B cell (primary cell): ENCODE measurements around the gene RNF224. TPM values are rescaled to one million over a fixed set of nuclear protein-coding genes. Genes with fewer than 3 reads are reported as not detected.

Experiments used
- ATAC-seq: fragments of 200-7000 bp; cut with Tn5 transposase; one replicate; pipeline ENCODE4 v1.10.0; 2021; ENCODE audit warnings: low read depth, mild to moderate bottlenecking, moderate number of reproducible peaks, moderate library complexity
- CTCF ChIA-PET: fragments of 350-600 bp; sonication (Branson Sonifier 250); formaldehyde crosslinking; loops from one replicate; lab custom pipeline; 2021; ENCODE audit warnings: antibody characterized with exemption, inconsistent platforms; lab: Charles Lee
- POLR2A ChIA-PET: fragments of 350-600 bp; sonication (Branson Sonifier 250); formaldehyde crosslinking; loops from one replicate; lab custom pipeline; 2021; ENCODE audit warnings: antibody characterized with exemption; lab: Charles Lee
- DNase-seq: peaks from one replicate; pipeline ENCODE4 v3.0.0; 2013
- H2AFZ ChIP-seq: 2 replicates; pipeline ENCODE4 v1.6.1; 2012; ENCODE audit warnings: mild to moderate bottlenecking, low read depth, low read length; ENCODE audit not compliant: insufficient read depth, poor library complexity, severe bottlenecking
- H3K27ac ChIP-seq, 2 donors: 1 replicate in 1 of 2; 2 replicates in 1 of 2; pipeline ENCODE4 v1.5.1; 2012 to 2013; ENCODE audit warnings: low read length in 2 of 2, mild to moderate bottlenecking in 2 of 2, moderate library complexity in 1 of 2
- H3K27me3 ChIP-seq, 4 experiments: fragments of 200-600 bp in 1 of 4; sonication (generic) in 1 of 4; replicated peaks in 1 of 4; 1 replicate in 2 of 4; 2 replicates in 2 of 4; pipeline versions ENCODE4 v1.6.1 to v1.7.0; 2013 to 2016; ENCODE audit warnings: low read length in 3 of 4, mild to moderate bottlenecking in 2 of 4, mixed read lengths in 1 of 4, moderate library complexity in 1 of 4; ENCODE audit not compliant: insufficient read depth in 4 of 4, control insufficient read depth in 3 of 4; ENCODE audit errors: control extremely low read depth in 1 of 4
- H3K36me3 ChIP-seq, 2 experiments: replicated peaks in 1 of 2; 1 replicate in 1 of 2; 2 replicates in 1 of 2; pipeline versions ENCODE4 v1.6.1 to v1.7.1; 2013; ENCODE audit warnings: low read length in 1 of 2; ENCODE audit not compliant: insufficient read depth in 2 of 2, control insufficient read depth in 1 of 2; ENCODE audit errors: control extremely low read depth in 1 of 2, extremely low read depth in 1 of 2
- H3K4me1 ChIP-seq, 2 donors: fragments of 200-600 bp in 1 of 2; sonication (generic) in 1 of 2; 1 replicate in 1 of 2; 2 replicates in 1 of 2; pipeline versions ENCODE4 v1.5.1 to v1.6.1; 2013 to 2017; ENCODE audit warnings: low read length in 2 of 2; ENCODE audit not compliant: control insufficient read depth in 2 of 2, insufficient read depth in 2 of 2
- H3K4me2 ChIP-seq: replicated peaks from 2 replicates; pipeline ENCODE3; 2012; ENCODE audit warnings: mild to moderate bottlenecking, low read depth, low read length; ENCODE audit not compliant: poor library complexity, severe bottlenecking
- H3K4me3 ChIP-seq, 5 experiments: fragments of 200-600 bp in 1 of 5; sonication (generic) in 1 of 5; 1 replicate in 3 of 5; 2 replicates in 2 of 5; pipeline versions ENCODE4 v1.5.1 to v1.7.0; 2011 to 2016; ENCODE audit warnings: low read length in 4 of 5, mild to moderate bottlenecking in 4 of 5, low read depth in 2 of 5, control low read depth in 1 of 5, moderate library complexity in 1 of 5; ENCODE audit not compliant: insufficient read depth in 1 of 5; ENCODE audit errors: control extremely low read depth in 1 of 5, extremely low read depth in 1 of 5
- H3K79me2 ChIP-seq: fragments of 200-600 bp; sonication (generic); one replicate; pipeline ENCODE4 v1.6.0; 2016; ENCODE audit warnings: low read length; ENCODE audit not compliant: control insufficient read depth, insufficient read depth
- H3K9ac ChIP-seq: fragments of 200-600 bp; sonication (generic); 2 replicates; pipeline ENCODE4 v1.6.1; 2017; ENCODE audit warnings: mild to moderate bottlenecking, low read length, moderate library complexity
- H3K9me3 ChIP-seq, 3 donors: one replicate each; pipeline versions ENCODE4 v1.6.1 to v1.7.1; 2013; ENCODE audit warnings: low read length in 2 of 3; ENCODE audit not compliant: control insufficient read depth in 2 of 3, insufficient read depth in 1 of 3; ENCODE audit errors: control extremely low read depth in 1 of 3
- H4K20me1 ChIP-seq: 2 replicates; pipeline ENCODE4 v1.6.0; 2012; ENCODE audit warnings: mild to moderate bottlenecking, low read length; ENCODE audit not compliant: insufficient read depth, control insufficient read depth, poor library complexity, severe bottlenecking
- H3K27ac Mint-ChIP-seq: one replicate; pipeline ENCODE4 v1.8.0; 2021; ENCODE audit warnings: mixed read lengths
- H3K27me3 Mint-ChIP-seq: one replicate; pipeline ENCODE4 v1.8.0; 2021; ENCODE audit warnings: mixed read lengths
- H3K4me1 Mint-ChIP-seq: one replicate; pipeline ENCODE4 v1.8.0; 2021; ENCODE audit warnings: mixed read lengths
- H3K4me3 Mint-ChIP-seq: one replicate; pipeline ENCODE4 v1.8.0; 2021; ENCODE audit warnings: mixed read lengths
- H3K9me3 Mint-ChIP-seq: one replicate; pipeline ENCODE4 v1.8.0; 2022; ENCODE audit warnings: mixed read lengths; ENCODE audit not compliant: insufficient read depth
- CTCF ChIP-seq: fragments of 200-600 bp; IDR thresholded peaks from one replicate; pipeline ENCODE4 v1.8.0; 2022; ENCODE audit warnings: antibody characterized with exemption, mild to moderate bottlenecking
- EZH2 ChIP-seq: IDR thresholded peaks from 2 replicates; pipeline ENCODE4 v1.6.1; 2012; ENCODE audit warnings: borderline replicate concordance, low read depth, mild to moderate bottlenecking, moderate library complexity, low read length; ENCODE audit not compliant: insufficient read depth, poor library complexity, severe bottlenecking
- WGBS: methylation state at CpG from one replicate; pipeline ENCODE4 v1.1.5; 2013; ENCODE audit warnings: missing lambda C conversion rate; ENCODE audit not compliant: insufficient coverage; 5-methylcytosine and 5-hydroxymethylcytosine counted together
- intact Hi-C: fragments of 100-400 bp; cut with micrococcal nuclease; formaldehyde crosslinking; loops from one replicate; pipeline ENCODE4 v1.10.0; 2022
- polyA plus RNA-seq: library from polyadenylated mRNA; depleted of rRNA; stranded (reverse); fragments of >200 nt; gene quantifications from 2 replicates; pipeline ENCODE4 v1.2.3, GENCODE V29; 2012
- total RNA-seq, 2 donors: library from RNA; stranded (reverse); fragments of 120-200 nt in 1 of 2; gene quantifications; 1 replicate in 1 of 2; 2 replicates in 1 of 2; pipeline versions ENCODE4 v1.2.3 to v1.2.4, GENCODE V29; 2013 to 2022

The RNF224 gene
- total and polyA plus RNA-seq, 2 donors (not counting 1 experiment from before 2014, with no cell fraction given), result not detected

- Mint-ChIP-seq H3K27ac (no peak overlapping the region), H3K9me3 (no peaks in the 10 kb centered on the region), H3K4me1 (peaks cover 12% of the 10 kb centered on the region), H3K27me3 (no peaks in the 10 kb centered on the region), H3K4me3 (peak overlapping the region; percentile 32)
- H3K9me3 ChIP-seq, result no peaks in the 10 kb centered on the region
- DNase-seq (peak; percentile 33), ATAC-seq (no peak)
- WGBS, result 11% methylated on average over 61 of the region's 61 CpGs
- H3K79me2 ChIP-seq, result no peaks in the 10 kb centered on the region
- no peaks in the 10 kb centered on the region for H4K20me1 ChIP-seq
- H3K27me3 ChIP-seq, result peaks cover 0 to 2% (median 0%) of the 10 kb centered on the region in 4 experiments
- ChIA-PET CTCF (interaction anchor here (2.1 to 7.0 kb wide), 2 partner anchors 17 to 103 kb away, joined by 9 to 76 read pairs; partner anchors contain the start of gene TUBB4B), POLR2A (interaction anchor here (2.7 kb wide), 1 partner anchor 16 kb away, joined by 10 read pairs; the partner anchor contains the start of genes NDOR1 and TMEM203)
- H3K9ac ChIP-seq, result peak overlapping the region; percentile 42
- peak overlapping the region; percentile 95 for H3K4me2 ChIP-seq
- peak overlapping the region in 3 of 5 experiments; percentile 11 to 21 (median 14) for H3K4me3 ChIP-seq
- no peak overlapping the region for H3K27ac ChIP-seq
- peaks cover 9 to 25% of the 10 kb centered on the region in 2 donors for H3K4me1 ChIP-seq
- TF ChIP-seq CTCF (no peak), EZH2 (no peak)
- intact Hi-C loops, result loop anchor here (5.0 kb wide), 1 partner anchor 386 kb away; the partner anchor contains the start of gene ARRDC1
- H2AFZ ChIP-seq, result peak overlapping the region; percentile 58
- no peaks in the 10 kb centered on the region for H3K36me3 ChIP-seq
Measured at GRCh38 chr9:137221506-137222111, 5.7 kb upstream of the RNF224 start.
